ENCODE measurements around the gene DNPH1. TPM values are rescaled to one million over a fixed set of nuclear protein-coding genes. Genes with fewer than 3 reads are reported as not detected.
A peak's percentile ranks its signal among the peaks of the same experiment; 100 is the strongest.

Gene DNPH1
- total RNA-seq, 1 experiment from 2014 or later, result 91.0 TPM

- BruUV-seq (replicated peaks), result no TSS peak
- H3K27ac Mint-ChIP-seq (ENCODE audit: low read depth, unreplicated experiment), result peak overlapping the region; percentile 68
- H3K36me3 Mint-ChIP-seq (ENCODE audit: insufficient read depth, unreplicated experiment), result peaks cover 10% of the 10 kb centered on the region
- CTCF ChIA-PET, result interaction anchor here (0.6 to 2.4 kb wide), 25 partner anchors 8 to 291 kb away, joined by 3 to 13 read pairs (median 3); partner anchors contain the start of gene CRIP3
- intact Hi-C loops (cut with micrococcal nuclease), result loop anchor here (2.0 kb wide), 1 partner anchor 59 kb away; the partner anchor contains the start of gene SRF
- peak overlapping the region; percentile 76 for H3K4me3 Mint-ChIP-seq (ENCODE audit: unreplicated experiment)
- H3K27me3 Mint-ChIP-seq (ENCODE audit: insufficient read depth, unreplicated experiment), result peaks cover 12% of the 10 kb centered on the region
- H3K9me3 Mint-ChIP-seq (ENCODE audit: unreplicated experiment), result no peaks in the 10 kb centered on the region
- H3K4me1 Mint-ChIP-seq (ENCODE audit: insufficient read depth, unreplicated experiment), result no peaks in the 10 kb centered on the region
- POLR2A ChIA-PET, result interaction anchor here (0.7 to 2.7 kb wide), 11 partner anchors 29 to 289 kb away, joined by 3 to 11 read pairs (median 7); partner anchors contain the start of genes CUL9, KLC4, MRPL2 and POLR1C
- TF ChIP-seq CTCF (IDR thresholded peaks at IDR 0.05; ENCODE audit: unreplicated experiment), result no peak
- DNase-seq (ENCODE audit: unreplicated experiment), result no peak
Measured at GRCh38 chr6:43229803-43230620, 731 bp upstream of the DNPH1 start.

DNA sequence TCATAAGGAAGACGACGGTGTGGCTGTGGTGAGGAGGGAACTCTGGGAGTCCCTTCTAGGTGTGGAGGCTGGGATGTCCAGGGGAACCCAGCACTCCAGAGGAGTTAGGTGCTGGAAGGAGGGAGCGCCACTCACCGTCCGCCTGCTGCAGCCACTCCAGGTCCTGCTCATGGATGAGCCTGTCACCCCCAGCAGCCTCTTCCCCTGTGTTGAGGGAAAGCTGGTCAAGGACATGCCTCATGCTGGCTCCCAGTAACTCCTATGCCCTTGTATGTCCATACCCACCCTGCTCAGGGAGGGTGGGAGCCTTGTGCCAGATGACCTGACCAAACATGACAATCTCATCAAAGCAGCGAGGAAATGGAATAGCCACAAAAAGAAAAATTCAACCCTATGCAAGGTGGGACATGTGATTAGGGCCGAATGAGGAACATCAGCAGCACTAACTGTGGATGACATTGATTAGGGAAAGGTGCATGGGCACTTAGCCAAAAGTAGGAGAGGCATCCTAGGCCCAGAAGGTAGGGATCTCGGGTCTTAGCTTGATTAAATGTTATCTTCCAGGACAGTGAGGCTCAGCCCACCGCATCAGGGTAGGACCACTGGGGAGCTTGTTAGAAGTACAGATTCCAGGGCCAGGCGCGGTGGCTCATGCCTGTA lies 3.0 kb downstream of the DNPH1 start:
- peaks cover 4% of the 10 kb centered on the region for H3K27me3 Mint-ChIP-seq (ENCODE audit: insufficient read depth, unreplicated experiment)
- POLR2A ChIA-PET, result interaction anchor here (0.6 to 0.7 kb wide), 2 partner anchors 130 to 147 kb away, joined by 3 read pairs; no protein-coding TSS in a partner anchor

DNA sequence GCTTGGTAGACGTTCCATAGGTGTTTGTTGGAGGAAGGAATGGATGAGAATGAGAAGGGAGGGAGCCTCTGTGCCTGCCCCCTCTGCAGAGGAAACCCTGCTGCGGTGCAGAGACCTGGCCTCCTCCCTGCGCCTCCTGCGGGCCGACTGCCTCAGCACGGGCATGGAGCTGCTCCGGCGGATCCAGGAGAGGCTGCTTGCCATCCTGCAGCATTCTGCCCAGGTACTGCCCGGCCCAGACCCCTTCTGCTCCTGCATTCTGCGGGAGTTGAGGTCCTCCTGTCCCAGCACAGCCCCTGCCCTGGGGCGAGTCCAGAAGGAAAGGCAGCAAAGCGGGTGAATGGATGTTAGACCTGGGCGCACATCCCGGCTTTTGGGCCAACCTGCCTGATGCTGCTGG lies 6.1 kb downstream of the DNPH1 start:
- no peak overlapping the region for H3K4me3 Mint-ChIP-seq (ENCODE audit: unreplicated experiment)
- peaks cover 18% of the 10 kb centered on the region for H3K4me1 Mint-ChIP-seq (ENCODE audit: insufficient read depth, unreplicated experiment)
- no peaks in the 10 kb centered on the region for H3K9me3 Mint-ChIP-seq (ENCODE audit: unreplicated experiment)
- intact Hi-C loops (cut with micrococcal nuclease), result no loop called here
- no peaks in the 10 kb centered on the region for H3K27me3 Mint-ChIP-seq (ENCODE audit: insufficient read depth, unreplicated experiment)
- BruUV-seq (replicated peaks), result no TSS peak
- no peak for TF ChIP-seq CTCF (IDR thresholded peaks at IDR 0.05; ENCODE audit: unreplicated experiment)
- H3K36me3 Mint-ChIP-seq (ENCODE audit: insufficient read depth, unreplicated experiment), result peaks cover 38% of the 10 kb centered on the region
- CTCF ChIA-PET, result no interaction called here
- POLR2A ChIA-PET, result interaction anchor here (0.6 to 0.9 kb wide), 2 partner anchors 15 to 33 kb away, joined by 3 read pairs; no protein-coding TSS in a partner anchor
- DNase-seq (ENCODE audit: unreplicated experiment), result no peak
- no peak overlapping the region for H3K27ac Mint-ChIP-seq (ENCODE audit: low read depth, unreplicated experiment)

More for the DNA sequence above, 3.0 kb downstream of the DNPH1 start:
- intact Hi-C loops (cut with micrococcal nuclease), result no loop called here
- Mint-ChIP-seq H3K4me3 (ENCODE audit: unreplicated experiment) (no peak overlapping the region), H3K9me3 (ENCODE audit: unreplicated experiment) (no peaks in the 10 kb centered on the region), H3K36me3 (ENCODE audit: insufficient read depth, unreplicated experiment) (peaks cover 16% of the 10 kb centered on the region), H3K4me1 (ENCODE audit: insufficient read depth, unreplicated experiment) (peaks cover 12% of the 10 kb centered on the region), H3K27ac (ENCODE audit: low read depth, unreplicated experiment) (no peak overlapping the region)
- CTCF ChIA-PET, result interaction anchor here (0.6 to 1.4 kb wide), 4 partner anchors 16 to 966 kb away, joined by 3 to 4 read pairs (median 3); no protein-coding TSS in a partner anchor
- TF ChIP-seq CTCF (IDR thresholded peaks at IDR 0.05; ENCODE audit: unreplicated experiment), result no peak
- no TSS peak for BruUV-seq (replicated peaks)
- DNase-seq (ENCODE audit: unreplicated experiment), result no peak
